ENCODE measurements around the gene GYG2.
"Not testable (repeated sequence)": the region's sequence is repeated elsewhere in the genome, so short reads cannot be mapped to it uniquely, and the experiment has no call there.

GYG2 gene

DNA sequence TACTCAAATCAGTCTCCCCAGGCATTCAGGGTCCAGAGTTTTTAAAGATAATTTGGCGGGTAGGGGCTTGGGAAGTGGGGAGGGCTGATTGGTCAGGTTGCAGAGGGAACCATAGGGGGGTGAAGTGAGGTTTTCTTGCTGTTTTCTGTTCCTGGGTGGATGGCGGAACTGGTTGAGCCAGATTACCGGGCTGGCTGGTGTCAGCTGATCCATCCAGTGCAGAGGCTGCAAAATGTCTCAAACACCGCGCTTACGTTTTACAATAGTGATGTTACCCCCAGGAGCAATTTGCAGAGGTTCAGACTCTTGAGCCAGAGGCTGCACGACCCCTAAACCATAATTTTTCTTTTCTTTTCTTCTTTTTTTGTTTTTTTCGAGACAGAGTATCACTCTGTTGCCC lies 25.2 kb upstream of the GYG2 start:
- not testable (repeated sequence) for H4K8ac ChIP-seq (ENCODE audit: low read depth, low read length); H2BK5ac ChIP-seq (ENCODE audit: low read length); H3K56ac ChIP-seq (ENCODE audit: low read length); H2BK120ac ChIP-seq (ENCODE audit: low read depth, low read length); H3K4me3 ChIP-seq (ENCODE audit: low read length); H3K27ac ChIP-seq (ENCODE audit: low read depth, low read length); H3K9ac ChIP-seq (ENCODE audit: low read length); H3K4me2 ChIP-seq (ENCODE audit: low read length); H3K4ac ChIP-seq (ENCODE audit: low read depth, low read length); H3K27me3 ChIP-seq (ENCODE audit: insufficient read depth, low read length, poor library complexity); DNase-seq; H3K36me3 ChIP-seq (ENCODE audit: control insufficient read depth, insufficient read depth, low read length); H2BK15ac ChIP-seq (replicated peaks; ENCODE audit: low read depth); H3K23ac ChIP-seq (ENCODE audit: low read length); H2AK5ac ChIP-seq (ENCODE audit: low read length); H3K79me2 ChIP-seq (ENCODE audit: control insufficient read depth, insufficient read depth, low read length); H3K79me1 ChIP-seq (ENCODE audit: low read length); H4K5ac ChIP-seq (ENCODE audit: low read length); H3K4me1 ChIP-seq (ENCODE audit: control insufficient read depth, low read depth, low read length)
- no CpG with 5 or more reads among the region's 8 CpGs for WGBS (ENCODE audit: extremely low coverage, insufficient coverage, low lambda C conversion rate)
- peak overlapping the region; percentile 80 for H3K18ac ChIP-seq (ENCODE audit: low read length)

DNA sequence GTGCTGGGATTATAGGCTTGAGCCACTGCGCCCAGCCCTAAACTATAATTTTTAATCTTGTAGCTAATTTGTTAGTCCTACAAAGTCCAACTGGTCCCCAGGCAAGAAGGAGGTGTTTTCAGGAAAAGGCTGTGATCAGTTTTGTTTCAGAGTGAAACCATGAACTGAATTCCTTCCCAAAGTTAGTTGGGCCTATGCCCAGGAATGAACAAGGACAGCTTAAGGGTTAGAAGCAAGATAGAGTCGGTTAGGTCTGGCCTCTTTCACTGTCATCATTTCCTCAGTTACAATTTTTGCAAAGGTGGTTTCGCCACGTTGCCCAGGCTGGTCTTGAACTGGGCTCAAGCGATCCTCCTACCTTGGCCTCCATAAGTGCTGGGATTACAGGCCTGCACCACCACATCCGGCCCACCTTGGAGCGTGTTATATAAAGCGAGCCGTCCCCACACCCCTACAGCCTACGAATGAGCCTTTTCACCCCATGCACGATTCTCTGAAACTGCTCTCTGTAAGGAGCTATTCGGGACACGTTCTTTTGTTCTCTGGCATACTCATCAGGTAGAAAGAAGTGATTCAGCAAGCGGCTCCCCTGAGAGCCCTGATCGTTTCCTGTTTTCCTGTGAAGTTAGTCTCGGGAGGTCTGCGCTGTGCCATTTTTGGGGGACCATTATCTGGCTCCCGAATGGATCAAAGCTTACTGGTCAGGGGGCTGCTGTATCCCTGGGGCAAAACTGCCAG lies 24.5 kb upstream of the GYG2 start:
- H2BK5ac ChIP-seq (ENCODE audit: low read length); H4K5ac ChIP-seq (ENCODE audit: low read length); H3K4me2 ChIP-seq (ENCODE audit: low read length); H2BK15ac ChIP-seq (replicated peaks; ENCODE audit: low read depth); H3K23ac ChIP-seq (ENCODE audit: low read length); H3K27me3 ChIP-seq (ENCODE audit: insufficient read depth, low read length, poor library complexity); H2AK5ac ChIP-seq (ENCODE audit: low read length); H3K79me1 ChIP-seq (ENCODE audit: low read length); H3K36me3 ChIP-seq (ENCODE audit: control insufficient read depth, insufficient read depth, low read length); H3K79me2 ChIP-seq (ENCODE audit: control insufficient read depth, insufficient read depth, low read length); H3K4me3 ChIP-seq (ENCODE audit: low read length); H2BK120ac ChIP-seq (ENCODE audit: low read depth, low read length); H3K9ac ChIP-seq (ENCODE audit: low read length); H3K4me1 ChIP-seq (ENCODE audit: control insufficient read depth, low read depth, low read length); H4K8ac ChIP-seq (ENCODE audit: low read depth, low read length); H3K27ac ChIP-seq (ENCODE audit: low read depth, low read length): not testable (repeated sequence)
- DNase-seq, result peak; percentile 58
- H3K18ac ChIP-seq (ENCODE audit: low read length), result peak overlapping the region; percentile 51
- WGBS (ENCODE audit: extremely low coverage, insufficient coverage, low lambda C conversion rate), result no CpG with 5 or more reads among the region's 18 CpGs
- peak overlapping the region; percentile 34 for H3K56ac ChIP-seq (ENCODE audit: low read length)
- H3K4ac ChIP-seq (ENCODE audit: low read depth, low read length), result peak overlapping the region; percentile 55

DNA sequence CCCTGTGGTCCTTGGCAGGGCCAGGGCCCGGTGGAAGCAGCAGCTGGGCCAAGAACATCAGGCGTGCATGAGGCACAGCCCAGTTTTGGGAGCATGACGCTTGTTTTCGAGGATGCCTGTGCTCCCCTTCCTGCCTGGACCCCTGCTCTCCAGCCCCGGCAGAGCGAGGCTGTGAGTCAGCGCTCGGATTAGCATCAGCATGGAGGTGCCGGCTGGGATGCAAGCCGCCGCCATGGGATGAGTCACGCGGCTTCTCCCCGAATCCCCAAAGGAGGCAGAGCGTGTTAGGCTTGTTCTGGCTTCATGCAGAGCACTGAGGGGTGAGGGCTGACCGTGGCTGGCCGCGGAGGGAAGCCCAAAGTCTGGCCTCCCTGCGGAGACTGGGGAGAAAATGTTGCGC lies 23.9 kb upstream of the GYG2 start:
- no CpG with 5 or more reads among the region's 20 CpGs for WGBS (ENCODE audit: extremely low coverage, insufficient coverage, low lambda C conversion rate)
- H3K4me1 ChIP-seq (ENCODE audit: control insufficient read depth, low read depth, low read length), result not testable (repeated sequence)

DNA sequence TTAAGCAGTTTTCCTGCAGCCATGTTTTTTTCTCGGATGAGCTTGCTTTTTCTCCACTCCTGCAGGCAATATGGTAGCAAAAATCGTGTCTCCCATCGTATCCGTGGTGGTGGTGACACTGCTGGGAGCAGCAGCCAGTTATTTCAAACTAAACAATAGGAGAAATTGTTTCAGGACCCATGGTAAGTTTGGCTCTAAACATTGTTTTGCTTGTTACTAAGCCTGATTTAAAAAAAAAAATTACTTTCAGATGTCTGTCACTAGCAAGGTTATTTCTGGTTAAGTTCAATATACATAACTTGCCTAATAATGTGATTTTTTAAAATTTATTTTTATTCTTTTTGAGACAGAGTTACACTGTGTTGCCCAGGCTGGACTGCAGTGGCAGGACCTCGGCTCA lies 17.5 kb upstream of the GYG2 start:
- Histone ChIP-seq H3K18ac (ENCODE audit: low read length) (no peak overlapping the region), H3K27me3 (ENCODE audit: insufficient read depth, low read length, poor library complexity) (no peaks in the 10 kb centered on the region), H3K36me3 (ENCODE audit: control insufficient read depth, insufficient read depth, low read length) (no peaks in the 10 kb centered on the region), H3K23ac (ENCODE audit: low read length) (no peak overlapping the region), H3K4me1 (ENCODE audit: control insufficient read depth, low read depth, low read length) (no peaks in the 10 kb centered on the region), H2AK5ac (ENCODE audit: low read length) (no peak overlapping the region), H3K79me1 (ENCODE audit: low read length) (no peaks in the 10 kb centered on the region), H4K5ac (ENCODE audit: low read length) (no peak overlapping the region), H3K4ac (ENCODE audit: low read depth, low read length) (no peak overlapping the region), H3K4me3 (ENCODE audit: low read length) (no peak overlapping the region), H3K27ac (ENCODE audit: low read depth, low read length) (no peak overlapping the region), H2BK5ac (ENCODE audit: low read length) (no peak overlapping the region), H3K56ac (ENCODE audit: low read length) (no peak overlapping the region), H3K79me2 (ENCODE audit: control insufficient read depth, insufficient read depth, low read length) (no peaks in the 10 kb centered on the region), H3K4me2 (ENCODE audit: low read length) (no peak overlapping the region), H3K9ac (ENCODE audit: low read length) (no peak overlapping the region), H4K8ac (ENCODE audit: low read depth, low read length) (no peak overlapping the region), H2BK15ac (replicated peaks; ENCODE audit: low read depth) (no peak overlapping the region), H2BK120ac (ENCODE audit: low read depth, low read length) (no peak overlapping the region)
- WGBS (ENCODE audit: extremely low coverage, insufficient coverage, low lambda C conversion rate), result no CpG with 5 or more reads among the region's 5 CpGs
- no peak for DNase-seq

More for the DNA sequence above, 23.9 kb upstream of the GYG2 start:
- H3K56ac ChIP-seq (ENCODE audit: low read length), result peak overlapping the region; percentile 34
- not testable (repeated sequence) for H3K23ac ChIP-seq (ENCODE audit: low read length); H2BK5ac ChIP-seq (ENCODE audit: low read length); H4K8ac ChIP-seq (ENCODE audit: low read depth, low read length); H2BK120ac ChIP-seq (ENCODE audit: low read depth, low read length); H4K5ac ChIP-seq (ENCODE audit: low read length); H3K27ac ChIP-seq (ENCODE audit: low read depth, low read length); H3K36me3 ChIP-seq (ENCODE audit: control insufficient read depth, insufficient read depth, low read length); H2BK15ac ChIP-seq (replicated peaks; ENCODE audit: low read depth); H3K4me2 ChIP-seq (ENCODE audit: low read length); H3K79me2 ChIP-seq (ENCODE audit: control insufficient read depth, insufficient read depth, low read length); H2AK5ac ChIP-seq (ENCODE audit: low read length); H3K4me3 ChIP-seq (ENCODE audit: low read length); H3K27me3 ChIP-seq (ENCODE audit: insufficient read depth, low read length, poor library complexity); H3K9ac ChIP-seq (ENCODE audit: low read length); H3K79me1 ChIP-seq (ENCODE audit: low read length)
- H3K18ac ChIP-seq (ENCODE audit: low read length), result peak overlapping the region; percentile 51
- peak; percentile 53 for DNase-seq
- peak overlapping the region; percentile 9 for H3K4ac ChIP-seq (ENCODE audit: low read depth, low read length)

DNA sequence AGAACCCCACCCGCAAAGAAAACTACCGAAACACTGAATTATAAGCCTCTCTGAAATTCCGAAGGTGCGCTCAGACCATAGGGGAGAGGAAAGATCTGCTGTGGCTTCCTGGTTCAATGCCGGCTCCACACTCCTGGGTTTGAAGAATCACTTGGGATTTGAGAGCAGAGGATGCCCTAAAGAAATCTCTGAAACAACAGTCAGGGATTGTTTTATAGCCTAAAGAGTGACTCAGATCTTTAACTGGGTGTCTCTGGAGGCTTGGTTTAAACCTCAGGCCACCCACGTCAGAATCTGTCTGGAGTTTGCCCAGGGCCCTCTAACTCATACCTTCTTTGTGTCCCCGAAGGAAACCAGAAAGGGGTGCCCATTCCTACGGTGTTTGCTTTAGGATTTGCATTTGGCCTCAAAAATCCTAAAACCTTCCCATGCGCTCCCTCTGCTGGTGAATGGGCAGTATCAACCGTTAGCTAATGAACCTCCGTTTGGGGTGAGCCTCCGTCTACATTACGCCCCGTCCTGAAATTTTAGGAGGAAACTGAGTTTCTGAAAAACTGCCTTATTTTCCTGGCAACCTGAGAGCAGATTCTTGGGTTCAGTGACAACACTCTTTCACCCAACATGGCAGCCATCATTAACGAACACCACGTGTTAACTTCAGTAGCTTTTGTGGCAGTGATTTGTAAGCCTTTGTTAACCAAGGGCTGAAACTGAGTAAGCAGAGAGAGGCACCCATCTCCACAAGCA lies 16.4 kb upstream of the GYG2 start:
- peak; percentile 52 for DNase-seq
- H2AK5ac ChIP-seq (ENCODE audit: low read length); H3K27ac ChIP-seq (ENCODE audit: low read depth, low read length); H3K18ac ChIP-seq (ENCODE audit: low read length); H3K79me1 ChIP-seq (ENCODE audit: low read length); H3K23ac ChIP-seq (ENCODE audit: low read length); H3K4me3 ChIP-seq (ENCODE audit: low read length); H4K8ac ChIP-seq (ENCODE audit: low read depth, low read length); H2BK15ac ChIP-seq (replicated peaks; ENCODE audit: low read depth); H3K4ac ChIP-seq (ENCODE audit: low read depth, low read length); H3K4me1 ChIP-seq (ENCODE audit: control insufficient read depth, low read depth, low read length); H3K27me3 ChIP-seq (ENCODE audit: insufficient read depth, low read length, poor library complexity); H3K36me3 ChIP-seq (ENCODE audit: control insufficient read depth, insufficient read depth, low read length); H3K4me2 ChIP-seq (ENCODE audit: low read length); H2BK5ac ChIP-seq (ENCODE audit: low read length); H3K79me2 ChIP-seq (ENCODE audit: control insufficient read depth, insufficient read depth, low read length); H2BK120ac ChIP-seq (ENCODE audit: low read depth, low read length): not testable (repeated sequence)
- no CpG with 5 or more reads among the region's 16 CpGs for WGBS (ENCODE audit: extremely low coverage, insufficient coverage, low lambda C conversion rate)
- peak overlapping the region; percentile 81 for H4K5ac ChIP-seq (ENCODE audit: low read length)
- H3K56ac ChIP-seq (ENCODE audit: low read length), result peak overlapping the region; percentile 42
- peak overlapping the region; percentile 27 for H3K9ac ChIP-seq (ENCODE audit: low read length)

Data from mesendoderm (in vitro differentiated cells).